ENCODE data around the gene NGF. TPM values are rescaled to one million over a fixed set of nuclear protein-coding genes. Genes with fewer than 3 reads are reported as not detected.

The NGF gene
- total RNA-seq, 1 experiment from 2014 or later, result not detected

DNA sequence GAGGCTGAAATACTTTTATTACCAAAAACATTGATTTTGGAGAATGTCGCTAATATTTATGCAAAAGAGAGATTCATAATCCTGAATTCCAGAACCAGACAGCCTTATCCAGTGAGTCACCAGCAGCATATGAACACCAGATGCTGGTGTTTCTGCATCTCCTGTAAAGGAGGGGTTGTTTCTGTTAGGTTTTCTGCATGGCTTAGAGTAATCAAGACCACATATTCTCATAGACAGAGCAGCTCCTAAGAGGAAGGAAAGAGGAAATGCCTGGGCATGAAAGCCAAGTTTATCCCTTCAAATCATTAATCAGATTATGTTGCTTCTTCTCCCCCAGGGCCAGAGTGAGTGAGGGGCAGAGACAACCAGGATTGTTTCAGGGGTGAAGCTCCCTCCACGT, 86.2 kb downstream of the NGF start:
- DNase-seq (ENCODE audit: low spot score), result no peak
- in situ Hi-C loops (cut with HindIII; ENCODE audit: low sequenced_read_pairs), result no loop called here

GRCh38 chr1:115251340-115251748, 86.7 kb downstream of the NGF start:
- no peak for DNase-seq (ENCODE audit: low spot score)

DNA sequence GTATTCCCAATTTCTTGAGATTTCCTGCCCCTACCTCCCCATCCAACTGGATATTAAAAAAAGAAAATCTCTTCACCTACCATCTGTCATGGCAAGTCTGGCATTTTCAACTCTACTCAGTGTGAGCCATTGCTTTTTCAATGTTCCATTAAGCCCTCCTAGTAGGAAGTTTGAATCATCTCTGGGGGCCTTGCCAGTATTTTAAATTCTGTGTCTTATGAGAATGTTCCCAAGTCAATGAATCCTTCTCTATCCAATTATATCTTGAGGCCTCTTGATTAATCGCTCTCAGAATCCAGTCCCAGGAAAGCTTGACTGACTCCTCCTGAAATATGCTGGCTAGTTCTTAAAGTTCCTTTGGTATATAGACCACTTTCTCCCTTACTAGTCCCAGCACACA, 91.5 kb downstream of the NGF start:
- in situ Hi-C loops (cut with HindIII; ENCODE audit: low sequenced_read_pairs), result no loop called here
- no peak for DNase-seq (ENCODE audit: low spot score)

More at GRCh38 chr1:115251340-115251748, 86.7 kb downstream of the NGF start:
- in situ Hi-C loops (cut with HindIII; ENCODE audit: low sequenced_read_pairs), result no loop called here

GRCh38 chr1:115245227-115245626, 92.8 kb downstream of the NGF start:
- in situ Hi-C loops (cut with HindIII; ENCODE audit: low sequenced_read_pairs), result no loop called here
- DNase-seq (ENCODE audit: low spot score), result no peak

DNA sequence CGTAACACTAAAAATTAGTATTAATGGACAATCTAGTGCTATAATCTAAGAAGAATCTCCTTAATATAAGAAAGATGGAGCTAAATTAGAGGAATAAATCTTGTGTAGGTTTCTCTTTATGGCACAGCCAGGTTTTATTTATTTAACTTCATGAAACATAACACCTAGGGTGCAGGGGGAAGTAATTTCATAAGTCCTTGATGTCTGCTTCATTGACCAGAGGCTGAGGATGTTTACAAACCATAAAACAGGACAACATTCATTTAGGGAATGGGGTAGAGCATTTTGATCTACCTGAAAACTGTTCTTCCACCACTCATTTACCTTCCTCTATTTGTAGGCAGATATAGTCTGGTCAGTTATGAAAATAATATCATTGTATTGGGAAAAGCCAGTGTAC, 95.5 kb downstream of the NGF start:
- in situ Hi-C loops (cut with HindIII; ENCODE audit: low sequenced_read_pairs), result no loop called here
- no peak for DNase-seq (ENCODE audit: low spot score)

GRCh38 chr1:115241309-115241708, 96.7 kb downstream of the NGF start:
- no peak for DNase-seq (ENCODE audit: low spot score)
- in situ Hi-C loops (cut with HindIII; ENCODE audit: low sequenced_read_pairs), result no loop called here

DNA sequence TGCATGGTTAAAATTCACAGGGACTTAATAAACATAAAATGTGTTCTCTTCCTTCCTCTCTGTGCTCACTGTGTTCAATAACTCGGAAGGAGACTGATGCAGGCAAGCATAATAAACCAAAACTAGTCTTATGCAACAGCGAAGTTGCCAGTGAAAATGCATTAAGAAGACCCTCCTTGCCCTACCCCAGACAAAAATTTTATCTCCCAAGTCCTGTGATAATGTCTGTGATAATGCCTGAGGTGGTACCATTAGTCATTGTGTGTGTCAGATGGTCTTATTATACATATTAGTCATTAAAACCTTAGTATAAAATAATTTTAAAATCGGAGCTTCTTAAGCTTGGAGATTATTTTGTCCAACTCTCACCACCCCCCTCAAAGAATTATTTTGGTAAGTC, 97.8 kb downstream of the NGF start:
- in situ Hi-C loops (cut with HindIII; ENCODE audit: low sequenced_read_pairs), result no loop called here
- DNase-seq (ENCODE audit: low spot score), result no peak

DNA sequence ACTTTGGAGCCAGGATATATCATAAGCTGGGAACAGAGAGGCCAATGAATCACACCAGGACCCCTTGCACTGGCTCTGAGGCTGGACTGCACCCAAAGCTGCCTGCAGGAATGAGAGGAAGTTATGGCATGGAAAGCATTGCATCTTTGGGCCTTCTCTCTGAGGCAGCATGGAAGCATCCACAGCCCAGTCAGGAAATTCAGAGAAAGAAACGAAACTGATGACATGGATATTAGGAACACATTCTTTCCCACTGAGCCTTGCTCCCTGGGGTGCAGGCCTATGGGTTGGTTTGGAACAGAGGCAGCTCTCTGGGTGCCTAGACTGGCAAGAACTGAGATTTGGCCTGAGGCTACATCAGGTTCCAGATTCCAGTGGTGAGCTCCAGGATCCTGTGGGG, 98.6 kb downstream of the NGF start:
- in situ Hi-C loops (cut with HindIII; ENCODE audit: low sequenced_read_pairs), result no loop called here
- no peak for DNase-seq (ENCODE audit: low spot score)

DNA sequence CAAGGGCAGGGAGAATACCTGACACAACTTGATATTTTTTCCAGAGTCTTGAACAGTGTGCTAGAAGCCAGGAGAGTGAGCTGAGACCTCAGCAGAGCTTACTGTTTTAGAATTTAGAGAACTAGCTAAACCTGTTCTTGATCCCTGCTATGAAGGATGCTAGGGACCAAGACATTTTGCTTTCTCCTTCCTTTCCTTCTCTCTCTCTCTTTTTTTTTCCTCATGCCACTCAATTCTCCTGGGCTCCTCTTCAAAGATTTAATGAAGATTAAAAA, 99.0 kb downstream of the NGF start:
- in situ Hi-C loops (cut with HindIII; ENCODE audit: low sequenced_read_pairs), result no loop called here
- no peak for DNase-seq (ENCODE audit: low spot score)

GRCh38 chr1:115238336-115239147, 99.5 kb downstream of the NGF start:
- DNase-seq (ENCODE audit: low spot score), result no peak
- in situ Hi-C loops (cut with HindIII; ENCODE audit: low sequenced_read_pairs), result no loop called here

DNA sequence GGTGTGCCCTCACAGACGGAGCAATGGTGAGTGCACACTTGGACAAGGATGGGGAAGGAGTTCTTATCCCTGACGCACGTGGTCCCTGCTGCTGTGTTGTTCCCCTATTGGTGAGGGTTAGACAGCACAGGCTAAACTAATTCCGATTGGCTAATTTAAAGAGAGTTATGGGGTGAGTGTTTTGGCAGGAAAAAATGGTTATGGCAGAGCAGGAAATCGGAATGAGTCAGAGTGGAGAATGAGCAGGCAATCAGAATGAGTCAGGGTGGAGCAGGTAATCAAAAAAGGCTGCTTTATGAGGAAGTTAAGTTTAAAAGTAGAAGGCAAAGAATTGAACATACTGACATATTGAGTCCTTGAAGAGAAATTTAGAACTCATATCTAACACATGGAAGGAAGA, 100.5 kb downstream of the NGF start:
- no peak for DNase-seq (ENCODE audit: low spot score)
- in situ Hi-C loops (cut with HindIII; ENCODE audit: low sequenced_read_pairs), result no loop called here

- in situ Hi-C loops (cut with HindIII; ENCODE audit: low sequenced_read_pairs), result no loop called here
- no peak for DNase-seq (ENCODE audit: low spot score)
These were observed 101.0 kb downstream of the NGF start for GRCh38 chr1:115237023-115237422.

Other genes with a start within 250 kb of the NGF start
- not detected in 2 replicates for gene TSPAN2, start 248.7 kb downstream of the NGF start, total RNA-seq (2014; rRNA removed; shearing (Covaris generic))